GM18868 (cell line): Measurements from ENCODE around the gene ADAMTS17.

Experiments
- ATAC-seq: cut with Tn5 transposase; IDR thresholded peaks from one replicate; pipeline ENCODE4 v1.9.1; 2021; ENCODE audit warnings: mild to moderate bottlenecking, moderate library complexity; ENCODE audit not compliant: unreplicated experiment

The ADAMTS17 gene

GRCh38 chr15:100227781-100228180, 114.0 kb downstream of the ADAMTS17 start:
- no peak for ATAC-seq

GRCh38 chr15:100226107-100226506, 115.7 kb downstream of the ADAMTS17 start:
- ATAC-seq, result no peak

- no peak for ATAC-seq
These were observed 117.3 kb downstream of the ADAMTS17 start for GRCh38 chr15:100224206-100225185.

GRCh38 chr15:100222349-100222715, 119.4 kb downstream of the ADAMTS17 start:
- ATAC-seq, result no peak

- no peak for ATAC-seq
These were observed 120.1 kb downstream of the ADAMTS17 start for GRCh38 chr15:100221471-100222348.

GRCh38 chr15:100220058-100220768, 121.6 kb downstream of the ADAMTS17 start:
- ATAC-seq, result no peak

GRCh38 chr15:100218434-100218833, 123.3 kb downstream of the ADAMTS17 start:
- no peak for ATAC-seq

GRCh38 chr15:100216182-100216581, 125.6 kb downstream of the ADAMTS17 start:
- ATAC-seq, result no peak

GRCh38 chr15:100215843-100216169, 126.0 kb downstream of the ADAMTS17 start:
- ATAC-seq, result no peak

GRCh38 chr15:100215031-100215842, 126.5 kb downstream of the ADAMTS17 start:
- no peak for ATAC-seq

- ATAC-seq, result no peak
These were observed 129.6 kb downstream of the ADAMTS17 start for GRCh38 chr15:100211855-100212850.

GRCh38 chr15:100210338-100210737, 131.4 kb downstream of the ADAMTS17 start:
- ATAC-seq, result no peak

GRCh38 chr15:100208921-100209603, 132.7 kb downstream of the ADAMTS17 start:
- ATAC-seq, result no peak

GRCh38 chr15:100207053-100207452, 134.7 kb downstream of the ADAMTS17 start:
- no peak for ATAC-seq

- ATAC-seq, result no peak
These were observed 135.1 kb downstream of the ADAMTS17 start for GRCh38 chr15:100206643-100207042.

- no peak for ATAC-seq
These were observed 136.1 kb downstream of the ADAMTS17 start for GRCh38 chr15:100205549-100206295.

- no peak for ATAC-seq
These were observed 137.0 kb downstream of the ADAMTS17 start for GRCh38 chr15:100204771-100205170.

- no peak for ATAC-seq
These were observed 137.6 kb downstream of the ADAMTS17 start for GRCh38 chr15:100204211-100204610.
